ENCODE results near the gene ZNF892. TPM values are rescaled to one million over a fixed set of nuclear protein-coding genes. Genes with fewer than 3 reads are reported as not detected.
"Not testable (repeated sequence)": the region's sequence is repeated elsewhere in the genome, so short reads cannot be mapped to it uniquely, and the experiment has no call there.

The ZNF892 gene
- total RNA-seq, 8 experiments from 2014 or later, result 2.5 to 12.4 (median 9.7) TPM

DNA sequence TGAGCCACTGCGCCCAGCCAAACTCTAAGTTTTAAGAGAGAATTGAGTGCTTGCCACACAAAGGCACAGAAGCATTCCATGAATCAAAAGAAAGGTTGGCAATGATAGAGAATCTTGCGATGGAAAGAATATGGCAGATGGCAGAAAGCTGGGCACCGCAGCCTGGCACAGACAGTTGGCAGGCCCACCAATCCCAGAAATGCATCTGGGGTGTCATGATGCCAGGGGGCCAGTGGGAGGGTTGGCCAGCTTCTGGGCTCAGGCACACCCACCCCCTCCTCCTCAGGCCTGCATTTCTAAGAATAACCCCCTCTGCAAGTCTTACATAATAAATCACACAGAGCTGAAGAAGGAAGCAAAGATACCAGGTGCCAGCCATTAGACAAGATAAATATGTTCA is 22.1 kb upstream of the ZNF892 start:
- H3K4me3 ChIP-seq, result no peak overlapping the region
- no peak overlapping the region for H3K27ac ChIP-seq
- H3K4me1 ChIP-seq (replicated peaks in 1 of 2), result no peaks in the 10 kb centered on the region
- no peak for ATAC-seq (replicated peaks in 6 of 8)
- WGBS, 10 experiments, result 83 to 100% (median 100%) methylated on average over 1 to 3 of the region's 3 CpGs; no CpG with 5 or more reads in 4 of the 10 experiments
- in situ Hi-C loops (cut with MboI; ENCODE audit: low pct_unique_long_range_greater_than_20kb in 2 of 9, low sequenced_read_pairs in 9 of 9, unreplicated experiment in 9 of 9), result loop anchor here in 1 of 9 experiments (25.0 kb wide), 1 partner anchor 127 kb away; no protein-coding TSS in a partner anchor

DNA sequence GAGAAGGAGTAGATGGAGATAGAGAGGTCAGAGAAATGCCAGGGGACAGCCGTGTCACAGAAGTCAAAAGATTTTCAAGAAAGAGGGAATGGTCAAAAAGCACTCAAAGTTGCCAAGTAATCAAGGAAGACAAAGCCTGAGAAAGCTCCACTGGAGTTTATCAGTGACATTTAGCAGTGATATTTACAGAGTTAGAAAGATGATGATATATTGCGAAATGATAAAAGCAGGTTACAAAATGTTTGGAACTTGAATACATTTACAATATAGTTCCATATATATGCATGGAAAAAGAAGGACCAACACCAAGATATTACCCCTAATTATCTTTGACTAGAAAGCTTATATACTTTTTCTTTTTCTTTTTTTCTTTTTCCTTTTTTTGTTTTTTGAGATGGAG is 21.3 kb upstream of the ZNF892 start:
- 64 to 100% (median 84%) methylated on average over 1 to 2 of the region's 2 CpGs for WGBS, 10 experiments

GRCh38 chr2:95192956-95193355 is 14.4 kb upstream of the ZNF892 start:
- ATAC-seq (replicated peaks in 6 of 8); H3K4me1 ChIP-seq (replicated peaks in 1 of 2); H3K27ac ChIP-seq; H3K4me3 ChIP-seq: not testable (repeated sequence)
- WGBS, 10 experiments, result no CpG with 5 or more reads among the region's 15 CpGs
- in situ Hi-C loops (cut with MboI; ENCODE audit: low pct_unique_long_range_greater_than_20kb in 2 of 9, low sequenced_read_pairs in 9 of 9, unreplicated experiment in 9 of 9), result loop anchor here in 1 of 9 experiments (25.0 kb wide), 1 partner anchor 119 kb away; no protein-coding TSS in a partner anchor

More for the DNA sequence above, 21.3 kb upstream of the ZNF892 start:
- in situ Hi-C loops (cut with MboI; ENCODE audit: low pct_unique_long_range_greater_than_20kb in 2 of 9, low sequenced_read_pairs in 9 of 9, unreplicated experiment in 9 of 9), result loop anchor here in 1 of 9 experiments (25.0 kb wide), 1 partner anchor 126 kb away; no protein-coding TSS in a partner anchor
- H3K4me1 ChIP-seq (replicated peaks in 1 of 2), result no peaks in the 10 kb centered on the region
- ATAC-seq (replicated peaks in 6 of 8), result no peak
- no peak overlapping the region for H3K27ac ChIP-seq
- H3K4me3 ChIP-seq, result no peak overlapping the region

DNA sequence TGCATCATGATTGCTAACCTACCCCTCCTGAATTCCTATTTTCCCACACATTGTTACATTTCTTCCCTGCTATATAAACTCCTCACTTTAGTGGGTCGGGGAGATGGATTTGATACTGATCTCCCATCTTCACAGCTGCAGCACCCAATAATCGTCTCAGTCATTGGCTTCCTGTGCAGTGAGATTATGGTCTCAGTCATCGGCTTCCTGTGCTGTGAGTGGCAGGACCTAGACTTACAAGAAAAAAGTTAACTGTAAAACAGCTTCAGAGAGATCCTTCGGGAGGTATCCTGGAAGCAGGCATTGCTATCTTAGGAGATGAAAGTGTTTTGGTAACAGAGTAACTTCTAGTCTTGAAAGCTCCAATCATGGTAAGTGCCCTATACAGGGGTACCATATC is 3.4 kb upstream of the ZNF892 start:
- Histone ChIP-seq H3K4me1 (replicated peaks in 1 of 2) (peaks cover 8 to 15% of the 10 kb centered on the region in 2 donors), H3K4me3 (no peak overlapping the region), H3K27ac (no peak overlapping the region)
- 0 to 100% (median 83%) methylated on average over 1 to 4 of the region's 4 CpGs; no CpG with 5 or more reads in 1 of the 10 experiments for WGBS, 10 experiments
- in situ Hi-C loops (cut with MboI; ENCODE audit: low pct_unique_long_range_greater_than_20kb in 2 of 9, low sequenced_read_pairs in 9 of 9, unreplicated experiment in 9 of 9), result no loop called here
- ATAC-seq (replicated peaks in 6 of 8), result no peak

GRCh38 chr2:95204396-95204795 is 2.9 kb upstream of the ZNF892 start:
- ATAC-seq (replicated peaks in 6 of 8), result no peak
- Histone ChIP-seq H3K4me1 (replicated peaks in 1 of 2) (peaks cover 8 to 15% of the 10 kb centered on the region in 2 donors), H3K27ac (no peak overlapping the region), H3K4me3 (no peak overlapping the region)
- WGBS, 10 experiments, result 56 to 100% (median 80%) methylated on average over 1 to 2 of the region's 2 CpGs; no CpG with 5 or more reads in 3 of the 10 experiments
- in situ Hi-C loops (cut with MboI; ENCODE audit: low pct_unique_long_range_greater_than_20kb in 2 of 9, low sequenced_read_pairs in 9 of 9, unreplicated experiment in 9 of 9), result no loop called here

GRCh38 chr2:95206096-95206495 is 1.2 kb upstream of the ZNF892 start:
- Histone ChIP-seq H3K4me1 (replicated peaks in 1 of 2) (peaks cover 8 to 15% of the 10 kb centered on the region in 2 donors), H3K27ac (no peak overlapping the region), H3K4me3 (peak overlapping the region; percentile 56 to 85 (median 63))
- 0 to 76% (median 13%) methylated on average over 3 to 10 of the region's 10 CpGs for WGBS, 10 experiments
- in situ Hi-C loops (cut with MboI; ENCODE audit: low pct_unique_long_range_greater_than_20kb in 2 of 9, low sequenced_read_pairs in 9 of 9, unreplicated experiment in 9 of 9), result no loop called here
- no peak for ATAC-seq (replicated peaks in 6 of 8)

DNA sequence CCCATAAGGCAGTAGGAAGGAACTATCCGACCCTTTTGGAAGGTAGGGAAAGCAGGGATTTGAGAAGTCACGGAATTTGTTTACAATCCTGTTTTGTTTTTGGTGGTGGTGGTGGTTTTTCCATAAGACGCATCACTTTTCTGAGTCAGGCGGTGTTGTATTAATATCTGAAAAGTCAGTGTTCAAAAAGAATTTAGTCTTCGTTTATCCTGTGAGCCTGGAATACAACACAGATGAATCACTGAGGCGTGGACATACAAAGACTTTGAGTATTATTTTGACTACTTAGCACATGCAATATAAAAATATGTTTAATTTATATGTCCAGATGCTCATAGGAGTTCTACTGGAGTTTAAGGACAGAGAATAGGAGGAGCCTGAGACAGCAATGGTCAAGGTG is 785 bp downstream of the ZNF892 start:
- Histone ChIP-seq H3K4me1 (replicated peaks in 1 of 2) (peaks cover 8 to 15% of the 10 kb centered on the region in 2 donors), H3K27ac (no peak overlapping the region), H3K4me3 (peak overlapping the region; percentile 56 to 85 (median 63))
- no peak for ATAC-seq (replicated peaks in 6 of 8)
- WGBS, 10 experiments, result 20 to 80% (median 55%) methylated on average over 2 to 6 of the region's 6 CpGs; no CpG with 5 or more reads in 1 of the 10 experiments
- in situ Hi-C loops (cut with MboI; ENCODE audit: low pct_unique_long_range_greater_than_20kb in 2 of 9, low sequenced_read_pairs in 9 of 9, unreplicated experiment in 9 of 9), result no loop called here

DNA sequence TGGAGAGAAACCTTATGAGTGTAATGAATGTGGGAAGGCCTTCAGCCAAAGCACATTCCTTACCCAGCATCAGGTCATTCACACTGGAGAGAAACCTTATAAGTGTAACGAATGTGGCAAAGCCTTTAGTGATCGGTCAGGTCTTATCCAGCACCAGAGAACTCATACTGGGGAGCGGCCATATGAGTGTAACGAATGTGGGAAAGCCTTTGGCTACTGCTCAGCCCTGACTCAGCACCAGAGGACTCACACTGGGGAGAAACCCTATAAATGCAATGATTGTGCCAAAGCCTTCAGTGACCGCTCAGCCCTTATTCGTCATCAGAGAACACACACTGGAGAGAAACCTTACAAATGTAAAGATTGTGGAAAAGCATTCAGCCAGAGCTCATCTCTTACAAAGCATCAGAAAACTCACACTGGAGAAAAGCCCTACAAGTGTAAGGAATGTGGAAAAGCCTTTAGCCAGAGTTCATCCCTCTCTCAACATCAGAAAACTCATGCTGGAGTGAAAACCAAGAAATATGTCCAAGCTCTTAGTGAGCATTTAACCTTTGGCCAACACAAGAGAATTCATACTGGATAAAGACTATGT is 7.8 kb downstream of the ZNF892 start:
- ATAC-seq (replicated peaks in 6 of 8), result no peak
- in situ Hi-C loops (cut with MboI; ENCODE audit: low pct_unique_long_range_greater_than_20kb in 2 of 9, low sequenced_read_pairs in 9 of 9, unreplicated experiment in 9 of 9), result no loop called here
- no peaks in the 10 kb centered on the region for H3K4me1 ChIP-seq (replicated peaks in 1 of 2)
- no peak overlapping the region for H3K4me3 ChIP-seq
- 80 to 100% (median 95%) methylated on average over 1 to 6 of the region's 6 CpGs; no CpG with 5 or more reads in 1 of the 10 experiments for WGBS, 10 experiments
- no peak overlapping the region for H3K27ac ChIP-seq

GRCh38 chr2:95220449-95220848 is 13.1 kb downstream of the ZNF892 start:
- in situ Hi-C loops (cut with MboI; ENCODE audit: low pct_unique_long_range_greater_than_20kb in 2 of 9, low sequenced_read_pairs in 9 of 9, unreplicated experiment in 9 of 9), result no loop called here
- WGBS, 10 experiments, result 67 to 100% (median 100%) methylated on average over 1 to 3 of the region's 3 CpGs; no CpG with 5 or more reads in 1 of the 10 experiments
- Histone ChIP-seq H3K4me1 (replicated peaks in 1 of 2) (no peaks in the 10 kb centered on the region), H3K27ac (no peak overlapping the region), H3K4me3 (no peak overlapping the region)
- ATAC-seq (replicated peaks in 6 of 8), result no peak

DNA sequence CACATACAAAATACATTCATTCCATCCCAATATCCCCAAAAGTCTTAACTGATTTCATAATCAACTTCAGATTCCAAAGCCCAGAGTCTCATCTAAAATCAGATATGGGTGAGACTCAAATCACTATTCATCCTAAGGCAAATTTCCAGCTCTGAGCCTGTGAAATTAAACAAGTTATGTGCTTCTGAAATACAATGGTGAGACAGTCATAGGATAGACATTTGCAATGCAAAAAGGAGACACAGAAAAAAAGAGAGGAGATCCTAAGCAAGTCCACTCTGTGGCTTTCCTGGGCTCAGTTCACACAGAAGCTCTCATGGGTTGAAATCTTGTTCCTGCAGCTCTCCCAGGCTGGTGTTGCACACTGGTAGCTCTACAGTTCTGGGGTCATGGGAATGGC is 18.3 kb downstream of the ZNF892 start:
- Histone ChIP-seq H3K4me1 (replicated peaks in 1 of 2) (no peaks in the 10 kb centered on the region), H3K4me3 (no peak overlapping the region), H3K27ac (no peak overlapping the region)
- ATAC-seq (replicated peaks in 6 of 8), result peak in 3 of 8 experiments; percentile 55 to 95 (median 75)
- in situ Hi-C loops (cut with MboI; ENCODE audit: low pct_unique_long_range_greater_than_20kb in 2 of 9, low sequenced_read_pairs in 9 of 9, unreplicated experiment in 9 of 9), result no loop called here

- Histone ChIP-seq H3K27ac (no peak overlapping the region), H3K4me1 (replicated peaks in 1 of 2) (no peaks in the 10 kb centered on the region), H3K4me3 (no peak overlapping the region)
- 0 to 80% (median 46%) methylated on average over 1 to 3 of the region's 3 CpGs; no CpG with 5 or more reads in 2 of the 10 experiments for WGBS, 10 experiments
- ATAC-seq (replicated peaks in 6 of 8), result peak in 3 of 8 experiments; percentile 54 to 74 (median 58)
- in situ Hi-C loops (cut with MboI; ENCODE audit: low pct_unique_long_range_greater_than_20kb in 2 of 9, low sequenced_read_pairs in 9 of 9, unreplicated experiment in 9 of 9), result no loop called here
These were observed 24.4 kb downstream of the ZNF892 start for GRCh38 chr2:95231723-95232122.

- 29 to 83% (median 50%) methylated on average over 1 of the region's 1 CpG; no CpG with 5 or more reads in 7 of the 10 experiments for WGBS, 10 experiments
- ATAC-seq (replicated peaks in 6 of 8), result no peak
- in situ Hi-C loops (cut with MboI; ENCODE audit: low pct_unique_long_range_greater_than_20kb in 2 of 9, low sequenced_read_pairs in 9 of 9, unreplicated experiment in 9 of 9), result no loop called here
- Histone ChIP-seq H3K4me1 (replicated peaks in 1 of 2) (no peaks in the 10 kb centered on the region), H3K27ac (no peak overlapping the region), H3K4me3 (no peak overlapping the region)
These were observed 24.9 kb downstream of the ZNF892 start for GRCh38 chr2:95232232-95232631.

DNA sequence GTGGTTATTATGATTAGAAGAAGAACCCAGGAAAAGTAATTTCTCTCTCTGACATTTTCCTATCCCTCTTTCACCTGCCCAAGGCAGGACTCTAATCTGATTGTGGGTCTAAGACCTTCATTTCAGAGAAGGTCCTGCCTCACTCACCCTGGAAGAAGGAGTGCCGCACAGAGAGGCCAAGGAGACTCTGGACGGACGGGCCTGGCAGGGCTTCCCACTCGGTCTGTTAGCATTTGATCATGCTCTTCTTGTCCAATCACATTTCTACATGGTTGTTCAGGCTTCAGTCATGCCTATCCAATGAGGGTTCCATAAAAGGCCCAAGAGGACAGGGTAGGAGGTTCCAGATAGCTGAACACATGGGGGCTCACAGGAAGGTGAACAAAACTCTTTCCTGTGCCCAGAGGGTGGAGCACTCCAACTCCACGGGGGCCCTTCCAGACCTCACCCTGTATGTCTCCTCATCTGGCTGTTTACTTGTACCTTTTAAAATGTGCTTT is 27.0 kb downstream of the ZNF892 start:
- Histone ChIP-seq H3K4me1 (replicated peaks in 1 of 2) (no peaks in the 10 kb centered on the region), H3K4me3 (no peak overlapping the region), H3K27ac (no peak overlapping the region)
- 0 to 100% (median 95%) methylated on average over 1 to 4 of the region's 5 CpGs; no CpG with 5 or more reads in 4 of the 10 experiments for WGBS, 10 experiments
- in situ Hi-C loops (cut with MboI; ENCODE audit: low pct_unique_long_range_greater_than_20kb in 2 of 9, low sequenced_read_pairs in 9 of 9, unreplicated experiment in 9 of 9), result no loop called here
- no peak for ATAC-seq (replicated peaks in 6 of 8)

DNA sequence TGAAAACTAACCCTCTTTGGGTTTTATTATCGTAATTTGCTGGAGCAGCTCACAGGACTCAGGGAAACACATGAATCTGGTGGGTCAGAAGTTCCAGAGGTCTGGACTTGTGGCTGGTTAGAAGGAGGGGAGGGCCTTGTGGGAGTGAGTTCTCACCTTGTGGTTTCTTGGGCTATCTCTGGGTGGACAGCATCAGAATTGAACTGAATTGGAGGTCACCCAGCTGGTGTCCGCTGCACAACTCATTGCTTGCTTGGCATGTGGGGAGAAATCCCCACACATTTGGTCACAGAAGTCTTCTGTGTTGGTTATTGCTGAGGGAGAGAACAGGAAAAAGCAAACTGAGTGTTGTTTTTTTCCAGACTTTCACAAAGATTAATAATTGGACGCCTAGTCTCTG is 27.5 kb downstream of the ZNF892 start:
- Histone ChIP-seq H3K4me3 (no peak overlapping the region), H3K4me1 (replicated peaks in 1 of 2) (no peaks in the 10 kb centered on the region), H3K27ac (no peak overlapping the region)
- in situ Hi-C loops (cut with MboI; ENCODE audit: low pct_unique_long_range_greater_than_20kb in 2 of 9, low sequenced_read_pairs in 9 of 9, unreplicated experiment in 9 of 9), result no loop called here
- WGBS, 10 experiments, result 0 to 100% (median 81%) methylated on average over 1 to 3 of the region's 3 CpGs; no CpG with 5 or more reads in 3 of the 10 experiments
- ATAC-seq (replicated peaks in 6 of 8), result no peak
